HG03064 (cell line): ENCODE results near the gene EXOC3.
"Not testable (repeated sequence)": the region's sequence is repeated elsewhere in the genome, so short reads cannot be mapped to it uniquely, and the experiment has no call there.

Source experiments
- ATAC-seq: cut with Tn5 transposase; IDR thresholded peaks from one replicate; pipeline ENCODE4 v1.9.1; 2021; ENCODE audit warnings: low read depth; ENCODE audit not compliant: unreplicated experiment

The EXOC3 gene

DNA sequence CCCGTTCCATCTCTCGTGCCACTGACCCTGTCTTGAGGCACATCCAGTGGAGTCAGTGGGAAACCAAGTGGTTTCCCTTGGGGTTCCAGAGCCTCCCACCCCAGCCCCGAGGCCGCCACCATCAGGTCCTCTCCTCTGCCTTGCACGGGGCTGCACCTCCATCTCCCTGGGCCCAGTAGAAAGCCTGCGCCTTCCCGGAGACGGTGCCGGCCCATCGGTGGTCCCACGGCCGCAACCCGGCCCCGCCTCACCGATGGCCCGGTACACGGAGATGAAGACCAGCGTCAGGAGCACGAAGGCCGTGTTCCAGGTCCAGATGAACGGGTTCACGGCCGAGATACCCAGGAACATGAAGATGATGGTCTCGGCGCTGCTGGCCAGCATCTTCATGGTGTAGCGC, 40.0 kb downstream of the EXOC3 start:
- ATAC-seq, result no peak

- no peak for ATAC-seq
Observed at GRCh38 chr5:483434-484140, 40.6 kb downstream of the EXOC3 start.

DNA sequence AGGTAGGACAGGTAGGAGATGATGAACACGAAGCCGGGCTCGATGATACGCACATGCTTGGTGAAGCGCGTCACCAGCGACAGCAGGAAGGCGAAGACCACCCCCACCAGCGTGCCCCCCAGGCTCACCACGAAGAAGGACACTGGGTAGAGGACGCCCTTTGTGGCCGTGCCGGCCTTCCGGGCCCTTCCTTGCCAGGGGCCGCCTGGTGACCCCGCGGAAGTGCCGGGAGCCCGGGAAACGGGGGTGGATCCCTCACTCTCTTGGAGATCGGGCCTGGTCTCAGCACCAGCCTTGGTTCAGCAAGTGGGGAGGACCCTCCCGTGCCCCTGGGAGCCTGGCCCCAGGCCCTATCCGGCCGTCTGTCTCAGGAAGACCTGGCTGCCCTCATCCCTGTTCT, 41.6 kb downstream of the EXOC3 start:
- no peak for ATAC-seq

- no peak for ATAC-seq
Observed at GRCh38 chr5:485113-485945, 42.4 kb downstream of the EXOC3 start.

- ATAC-seq, result no peak
Observed at GRCh38 chr5:485946-486491, 43.0 kb downstream of the EXOC3 start.

GRCh38 chr5:486597-486996, 43.6 kb downstream of the EXOC3 start:
- not testable (repeated sequence) for ATAC-seq

GRCh38 chr5:488241-488640, 45.3 kb downstream of the EXOC3 start:
- ATAC-seq, result no peak

GRCh38 chr5:488744-489688, 46.0 kb downstream of the EXOC3 start:
- no peak for ATAC-seq

GRCh38 chr5:489689-490080, 46.7 kb downstream of the EXOC3 start:
- no peak for ATAC-seq

- no peak for ATAC-seq
Observed at GRCh38 chr5:490116-491106, 47.4 kb downstream of the EXOC3 start.

DNA sequence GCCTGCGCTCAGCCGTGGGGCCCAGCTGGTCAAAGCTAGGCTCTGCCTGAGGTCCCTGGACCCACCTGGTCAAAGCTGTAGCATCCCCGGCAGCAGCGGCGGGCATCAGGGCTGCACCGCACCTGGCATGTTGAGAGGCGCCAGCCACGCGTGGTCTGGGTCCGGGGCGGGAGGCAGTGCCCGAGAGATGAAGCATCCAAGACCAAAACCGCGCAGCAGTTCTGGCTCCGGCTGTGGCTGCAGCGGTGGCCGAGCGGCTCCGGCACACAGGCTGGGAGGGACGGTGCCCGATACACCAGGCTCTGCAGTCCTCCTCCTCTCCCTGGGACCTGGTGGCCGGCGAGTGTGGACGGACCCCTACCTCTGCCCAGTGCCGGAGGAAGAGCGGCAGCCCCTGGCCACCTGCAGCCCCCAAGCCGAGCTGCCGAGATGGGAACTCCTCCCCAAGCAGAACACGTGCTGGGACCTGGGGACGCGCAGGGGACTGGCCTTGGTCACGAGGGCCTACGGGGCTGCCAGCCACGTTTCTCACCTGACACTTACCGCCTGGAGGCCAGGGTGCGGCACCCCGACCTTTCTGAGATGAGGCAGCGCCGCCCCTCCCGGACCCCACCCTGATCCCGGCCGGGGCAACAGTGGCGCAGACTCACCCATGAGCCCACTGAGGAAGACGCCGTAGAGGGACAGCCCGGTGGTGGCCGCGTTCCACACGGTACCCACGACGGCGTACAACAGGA, 48.3 kb downstream of the EXOC3 start:
- no peak for ATAC-seq

DNA sequence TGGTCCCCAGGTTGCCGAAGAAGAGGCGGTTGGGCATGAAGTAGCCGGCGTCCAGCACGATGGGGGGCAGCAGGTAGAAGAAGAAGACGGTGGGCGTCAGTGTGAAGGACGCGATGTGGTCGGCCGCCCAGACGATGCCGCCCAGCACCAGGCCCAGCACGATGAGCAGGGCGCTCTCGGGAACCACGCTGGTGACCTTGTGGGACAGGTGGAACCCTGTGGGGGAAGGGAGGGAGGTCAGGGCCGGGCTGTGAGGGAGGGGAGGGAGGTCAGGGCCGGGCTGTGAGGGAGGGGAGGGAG, 48.8 kb downstream of the EXOC3 start:
- no peak for ATAC-seq

GRCh38 chr5:492314-492893, 49.4 kb downstream of the EXOC3 start:
- ATAC-seq, result no peak

DNA sequence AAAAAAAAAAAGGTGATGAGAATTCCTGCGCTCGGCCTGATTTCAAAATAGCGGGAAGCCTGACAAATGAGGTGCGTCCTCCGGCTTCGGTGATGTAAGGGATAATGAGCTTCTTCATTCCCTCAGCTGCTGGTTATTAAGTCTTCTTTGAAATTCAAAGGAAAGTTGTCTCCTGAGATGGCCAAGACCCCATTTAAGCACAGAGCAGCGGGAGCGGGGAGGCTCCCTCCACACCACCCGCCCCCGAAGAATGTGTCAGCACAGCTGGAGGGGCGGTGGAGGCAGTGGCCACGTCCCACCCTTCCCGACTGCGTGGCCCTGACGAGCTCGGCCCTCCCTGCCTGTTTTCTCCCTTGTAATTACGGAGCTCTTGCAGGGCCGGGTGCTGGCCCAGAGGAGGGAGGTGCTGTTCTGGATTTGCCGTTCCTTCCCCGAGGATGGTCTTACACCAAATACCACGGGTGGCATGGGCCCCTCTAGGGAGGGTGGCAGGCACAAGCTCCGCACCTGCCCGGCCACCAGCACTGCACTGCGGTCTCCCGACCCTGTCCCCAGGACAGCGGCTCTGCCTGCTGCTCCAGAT, 50.2 kb downstream of the EXOC3 start:
- no peak for ATAC-seq

GRCh38 chr5:493758-494157, 50.8 kb downstream of the EXOC3 start:
- ATAC-seq, result no peak

GRCh38 chr5:494667-495255, 51.8 kb downstream of the EXOC3 start:
- ATAC-seq, result no peak

DNA sequence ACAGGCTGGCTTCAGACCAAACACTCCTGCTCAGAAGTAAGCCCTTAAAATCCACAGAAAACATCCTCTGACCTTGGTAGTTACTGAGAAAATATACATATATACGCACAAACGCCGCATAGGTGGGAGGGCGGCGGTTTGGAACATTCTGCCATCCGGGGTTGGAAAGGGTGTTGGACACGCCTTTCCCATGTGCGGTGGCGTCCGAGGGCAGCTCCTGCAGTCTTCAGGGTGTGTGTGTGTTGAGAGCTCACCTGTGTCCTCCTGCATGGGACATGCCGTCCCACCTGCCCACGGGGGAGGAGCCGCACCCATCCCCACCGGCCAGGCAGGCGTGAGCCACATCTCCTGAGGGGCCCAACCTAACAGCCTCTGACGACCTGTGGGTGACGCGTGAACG, 53.1 kb downstream of the EXOC3 start:
- ATAC-seq, result no peak
